B cell (primary cell): ENCODE data around the gene FRMD4A. TPM values are rescaled to one million over a fixed set of nuclear protein-coding genes. Genes with fewer than 3 reads are reported as not detected.

Source experiments
- ATAC-seq: fragments of 200-7000 bp; cut with Tn5 transposase; one replicate; pipeline ENCODE4 v1.10.0; 2021; ENCODE audit warnings: low read depth, mild to moderate bottlenecking, moderate number of reproducible peaks, moderate library complexity
- CTCF ChIA-PET: fragments of 350-600 bp; sonication (Branson Sonifier 250); formaldehyde crosslinking; loops from one replicate; lab custom pipeline; 2021; ENCODE audit warnings: antibody characterized with exemption, inconsistent platforms; lab: Charles Lee
- POLR2A ChIA-PET: fragments of 350-600 bp; sonication (Branson Sonifier 250); formaldehyde crosslinking; loops from one replicate; lab custom pipeline; 2021; ENCODE audit warnings: antibody characterized with exemption; lab: Charles Lee
- DNase-seq: peaks from one replicate; pipeline ENCODE4 v3.0.0; 2013
- H2AFZ ChIP-seq: 2 replicates; pipeline ENCODE4 v1.6.1; 2012; ENCODE audit warnings: mild to moderate bottlenecking, low read depth, low read length; ENCODE audit not compliant: insufficient read depth, poor library complexity, severe bottlenecking
- H3K27ac ChIP-seq, 2 donors: 1 replicate in 1 of 2; 2 replicates in 1 of 2; pipeline ENCODE4 v1.5.1; 2012 to 2013; ENCODE audit warnings: low read length in 2 of 2, mild to moderate bottlenecking in 2 of 2, moderate library complexity in 1 of 2
- H3K27me3 ChIP-seq, 4 experiments: fragments of 200-600 bp in 1 of 4; sonication (generic) in 1 of 4; replicated peaks in 1 of 4; 1 replicate in 2 of 4; 2 replicates in 2 of 4; pipeline versions ENCODE4 v1.6.1 to v1.7.0; 2013 to 2016; ENCODE audit warnings: low read length in 3 of 4, mild to moderate bottlenecking in 2 of 4, mixed read lengths in 1 of 4, moderate library complexity in 1 of 4; ENCODE audit not compliant: insufficient read depth in 4 of 4, control insufficient read depth in 3 of 4; ENCODE audit errors: control extremely low read depth in 1 of 4
- H3K36me3 ChIP-seq, 2 experiments: replicated peaks in 1 of 2; 1 replicate in 1 of 2; 2 replicates in 1 of 2; pipeline versions ENCODE4 v1.6.1 to v1.7.1; 2013; ENCODE audit warnings: low read length in 1 of 2; ENCODE audit not compliant: insufficient read depth in 2 of 2, control insufficient read depth in 1 of 2; ENCODE audit errors: control extremely low read depth in 1 of 2, extremely low read depth in 1 of 2
- H3K4me1 ChIP-seq, 2 donors: fragments of 200-600 bp in 1 of 2; sonication (generic) in 1 of 2; 1 replicate in 1 of 2; 2 replicates in 1 of 2; pipeline versions ENCODE4 v1.5.1 to v1.6.1; 2013 to 2017; ENCODE audit warnings: low read length in 2 of 2; ENCODE audit not compliant: control insufficient read depth in 2 of 2, insufficient read depth in 2 of 2
- H3K4me2 ChIP-seq: replicated peaks from 2 replicates; pipeline ENCODE3; 2012; ENCODE audit warnings: mild to moderate bottlenecking, low read depth, low read length; ENCODE audit not compliant: poor library complexity, severe bottlenecking
- H3K4me3 ChIP-seq, 5 experiments: fragments of 200-600 bp in 1 of 5; sonication (generic) in 1 of 5; 1 replicate in 3 of 5; 2 replicates in 2 of 5; pipeline versions ENCODE4 v1.5.1 to v1.7.0; 2011 to 2016; ENCODE audit warnings: low read length in 4 of 5, mild to moderate bottlenecking in 4 of 5, low read depth in 2 of 5, control low read depth in 1 of 5, moderate library complexity in 1 of 5; ENCODE audit not compliant: insufficient read depth in 1 of 5; ENCODE audit errors: control extremely low read depth in 1 of 5, extremely low read depth in 1 of 5
- H3K79me2 ChIP-seq: fragments of 200-600 bp; sonication (generic); one replicate; pipeline ENCODE4 v1.6.0; 2016; ENCODE audit warnings: low read length; ENCODE audit not compliant: control insufficient read depth, insufficient read depth
- H3K9ac ChIP-seq: fragments of 200-600 bp; sonication (generic); 2 replicates; pipeline ENCODE4 v1.6.1; 2017; ENCODE audit warnings: mild to moderate bottlenecking, low read length, moderate library complexity
- H3K9me3 ChIP-seq, 3 donors: one replicate each; pipeline versions ENCODE4 v1.6.1 to v1.7.1; 2013; ENCODE audit warnings: low read length in 2 of 3; ENCODE audit not compliant: control insufficient read depth in 2 of 3, insufficient read depth in 1 of 3; ENCODE audit errors: control extremely low read depth in 1 of 3
- H4K20me1 ChIP-seq: 2 replicates; pipeline ENCODE4 v1.6.0; 2012; ENCODE audit warnings: mild to moderate bottlenecking, low read length; ENCODE audit not compliant: insufficient read depth, control insufficient read depth, poor library complexity, severe bottlenecking
- H3K27ac Mint-ChIP-seq: one replicate; pipeline ENCODE4 v1.8.0; 2021; ENCODE audit warnings: mixed read lengths
- H3K27me3 Mint-ChIP-seq: one replicate; pipeline ENCODE4 v1.8.0; 2021; ENCODE audit warnings: mixed read lengths
- H3K4me1 Mint-ChIP-seq: one replicate; pipeline ENCODE4 v1.8.0; 2021; ENCODE audit warnings: mixed read lengths
- H3K4me3 Mint-ChIP-seq: one replicate; pipeline ENCODE4 v1.8.0; 2021; ENCODE audit warnings: mixed read lengths
- H3K9me3 Mint-ChIP-seq: one replicate; pipeline ENCODE4 v1.8.0; 2022; ENCODE audit warnings: mixed read lengths; ENCODE audit not compliant: insufficient read depth
- EZH2 ChIP-seq: IDR thresholded peaks from 2 replicates; pipeline ENCODE4 v1.6.1; 2012; ENCODE audit warnings: borderline replicate concordance, low read depth, mild to moderate bottlenecking, moderate library complexity, low read length; ENCODE audit not compliant: insufficient read depth, poor library complexity, severe bottlenecking
- WGBS: methylation state at CpG from one replicate; pipeline ENCODE4 v1.1.5; 2013; ENCODE audit warnings: missing lambda C conversion rate; ENCODE audit not compliant: insufficient coverage; 5-methylcytosine and 5-hydroxymethylcytosine counted together
- intact Hi-C: fragments of 100-400 bp; cut with micrococcal nuclease; formaldehyde crosslinking; loops from one replicate; pipeline ENCODE4 v1.10.0; 2022
- polyA plus RNA-seq: library from polyadenylated mRNA; depleted of rRNA; stranded (reverse); fragments of >200 nt; gene quantifications from 2 replicates; pipeline ENCODE4 v1.2.3, GENCODE V29; 2012
- total RNA-seq, 2 donors: library from RNA; stranded (reverse); fragments of 120-200 nt in 1 of 2; gene quantifications; 1 replicate in 1 of 2; 2 replicates in 1 of 2; pipeline versions ENCODE4 v1.2.3 to v1.2.4, GENCODE V29; 2013 to 2022
- TF ChIP-seq, protein P1 (sequence below): fragments of 200-600 bp; IDR thresholded peaks from one replicate; pipeline ENCODE4 v1.8.0; 2022; ENCODE audit warnings: antibody characterized with exemption, mild to moderate bottlenecking

The FRMD4A gene
- total and polyA plus RNA-seq, 2 donors (not counting 1 experiment from before 2014, with no cell fraction given) = 0.76 to 3.4 TPM

DNA sequence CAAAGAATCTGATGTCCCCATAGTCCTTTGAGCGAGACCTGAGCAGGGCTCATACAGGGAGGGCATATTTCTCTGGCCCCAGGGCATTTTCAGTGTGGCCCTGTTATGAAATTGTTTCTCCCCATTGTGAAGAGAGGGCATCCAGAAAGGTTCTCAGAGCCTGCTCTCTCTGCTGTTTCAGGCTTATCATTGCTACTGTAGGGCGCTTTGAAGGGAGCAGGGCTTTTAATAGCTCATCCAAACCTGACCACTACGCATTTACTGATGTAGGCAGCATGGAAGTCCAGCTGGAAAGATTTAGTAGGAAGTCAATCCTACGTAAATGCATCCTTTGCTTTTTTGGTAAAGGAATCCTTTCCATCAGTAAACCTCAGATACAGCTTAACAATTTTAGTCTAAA lies 675.9 kb downstream of the FRMD4A start:
- TF ChIP-seq EZH2 = no peak
- TF ChIP-seq, protein P1, sequence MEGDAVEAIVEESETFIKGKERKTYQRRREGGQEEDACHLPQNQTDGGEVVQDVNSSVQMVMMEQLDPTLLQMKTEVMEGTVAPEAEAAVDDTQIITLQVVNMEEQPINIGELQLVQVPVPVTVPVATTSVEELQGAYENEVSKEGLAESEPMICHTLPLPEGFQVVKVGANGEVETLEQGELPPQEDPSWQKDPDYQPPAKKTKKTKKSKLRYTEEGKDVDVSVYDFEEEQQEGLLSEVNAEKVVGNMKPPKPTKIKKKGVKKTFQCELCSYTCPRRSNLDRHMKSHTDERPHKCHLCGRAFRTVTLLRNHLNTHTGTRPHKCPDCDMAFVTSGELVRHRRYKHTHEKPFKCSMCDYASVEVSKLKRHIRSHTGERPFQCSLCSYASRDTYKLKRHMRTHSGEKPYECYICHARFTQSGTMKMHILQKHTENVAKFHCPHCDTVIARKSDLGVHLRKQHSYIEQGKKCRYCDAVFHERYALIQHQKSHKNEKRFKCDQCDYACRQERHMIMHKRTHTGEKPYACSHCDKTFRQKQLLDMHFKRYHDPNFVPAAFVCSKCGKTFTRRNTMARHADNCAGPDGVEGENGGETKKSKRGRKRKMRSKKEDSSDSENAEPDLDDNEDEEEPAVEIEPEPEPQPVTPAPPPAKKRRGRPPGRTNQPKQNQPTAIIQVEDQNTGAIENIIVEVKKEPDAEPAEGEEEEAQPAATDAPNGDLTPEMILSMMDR = no peak
- peaks cover 7 to 10% of the 10 kb centered on the region in 2 donors for H3K4me1 ChIP-seq
- H2AFZ ChIP-seq = no peak overlapping the region
- ChIA-PET POLR2A (no interaction called here), CTCF (interaction anchor here (1.1 to 1.2 kb wide), 2 partner anchors 8 to 14 kb away, joined by 3 read pairs; no protein-coding TSS in a partner anchor)
- intact Hi-C loops = no loop called here
- Mint-ChIP-seq H3K4me1 (peaks cover 4% of the 10 kb centered on the region), H3K27ac (no peak overlapping the region), H3K9me3 (no peaks in the 10 kb centered on the region), H3K4me3 (no peak overlapping the region), H3K27me3 (no peaks in the 10 kb centered on the region)
- ATAC-seq (no peak), DNase-seq (no peak)
- no peak overlapping the region for H3K4me2 ChIP-seq
- H3K79me2 ChIP-seq = no peaks in the 10 kb centered on the region
- no peaks in the 10 kb centered on the region for H4K20me1 ChIP-seq
- H3K27ac ChIP-seq = no peak overlapping the region
- H3K9me3 ChIP-seq = no peaks in the 10 kb centered on the region
- peaks cover 0 to 4% of the 10 kb centered on the region in 2 experiments for H3K36me3 ChIP-seq
- H3K27me3 ChIP-seq = peaks cover 0 to 4% (median 0%) of the 10 kb centered on the region in 4 experiments
- no peak overlapping the region for H3K9ac ChIP-seq
- H3K4me3 ChIP-seq = no peak overlapping the region
- WGBS = 94% methylated on average over 1 of the region's 4 CpGs

DNA sequence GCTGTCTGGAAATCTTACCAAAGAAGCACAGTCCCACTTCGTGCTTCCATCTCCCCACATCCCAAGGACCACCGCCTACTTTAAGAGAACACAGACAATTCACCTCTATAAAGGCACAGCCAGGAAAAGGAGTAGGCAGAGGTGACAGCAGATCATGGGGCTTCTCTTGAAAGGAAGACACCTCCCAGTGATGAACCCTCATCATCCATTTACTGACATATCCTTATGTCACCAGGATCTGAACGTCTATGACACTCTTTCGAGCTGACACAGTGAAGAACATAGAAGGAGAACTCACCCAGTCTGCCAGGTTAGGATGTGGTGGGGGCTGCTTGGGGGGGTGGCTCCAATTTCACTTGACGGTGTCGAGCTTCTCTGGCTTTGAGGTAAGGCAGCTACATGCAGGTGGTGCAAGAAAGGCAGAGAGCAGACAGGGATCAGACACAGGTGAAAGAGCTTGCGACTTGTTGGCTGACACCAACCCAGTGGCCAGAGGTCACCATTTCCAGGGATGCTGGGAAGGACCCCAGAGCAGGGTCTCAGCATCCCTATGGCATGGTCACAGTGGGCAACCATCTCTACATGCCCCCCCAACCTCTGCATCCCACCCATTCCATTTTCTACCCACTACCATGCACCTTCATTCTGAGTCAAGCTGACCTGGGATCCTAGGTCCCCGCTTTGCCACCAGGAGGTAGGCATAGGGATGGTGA lies 676.5 kb downstream of the FRMD4A start:
- Histone ChIP-seq H3K9me3 (no peaks in the 10 kb centered on the region), H3K27me3 (no peaks in the 10 kb centered on the region), H3K79me2 (no peaks in the 10 kb centered on the region), H3K4me1 (peaks cover 3 to 4% of the 10 kb centered on the region in 2 donors), H3K36me3 (peaks cover 0 to 4% of the 10 kb centered on the region in 2 experiments), H2AFZ (no peak overlapping the region), H3K4me2 (no peak overlapping the region), H3K4me3 (no peak overlapping the region), H3K27ac (no peak overlapping the region), H3K9ac (no peak overlapping the region), H4K20me1 (no peaks in the 10 kb centered on the region)
- H3K4me1 Mint-ChIP-seq = peaks cover 2% of the 10 kb centered on the region
- H3K27me3 Mint-ChIP-seq = no peaks in the 10 kb centered on the region
- no peak for DNase-seq
- ChIA-PET POLR2A (no interaction called here), CTCF (interaction anchor here (1.1 to 1.2 kb wide), 2 partner anchors 9 to 14 kb away, joined by 3 read pairs; no protein-coding TSS in a partner anchor)
- 97% methylated on average over 6 of the region's 8 CpGs for WGBS
- no peaks in the 10 kb centered on the region for H3K9me3 Mint-ChIP-seq
- no peak for TF ChIP-seq EZH2
- TF ChIP-seq, protein P1 = no peak
- intact Hi-C loops = no loop called here
- peak overlapping the region; percentile 12 for H3K27ac Mint-ChIP-seq
- no peak for ATAC-seq
- H3K4me3 Mint-ChIP-seq = no peak overlapping the region
